Transverse colon (tissue), 4 donors: Measurements from ENCODE around the gene FAM131A. TPM values are rescaled to one million over a fixed set of nuclear protein-coding genes. Genes with fewer than 3 reads are reported as not detected.

Source experiments
- DNase-seq: peaks from one replicate; pipeline ENCODE4 v3.0.0-alpha.2; 2019
- H3K27ac ChIP-seq, 4 donors: fragments of 200-600 bp; sonication (generic); 2 replicates each; pipeline ENCODE4 v1.5.1; 2016 to 2018; ENCODE audit warnings: inconsistent platforms in 4 of 4
- H3K27me3 ChIP-seq: fragments of 200-600 bp; sonication (generic); 2 replicates; pipeline ENCODE4 v1.5.1; 2017; ENCODE audit warnings: inconsistent platforms
- H3K36me3 ChIP-seq, 4 donors: fragments of 200-600 bp; sonication (generic); 2 replicates each; pipeline ENCODE4 v1.5.1; 2017 to 2019; ENCODE audit warnings: inconsistent platforms in 4 of 4
- H3K4me1 ChIP-seq, 4 donors: fragments of 200-600 bp; sonication (generic); 2 replicates each; pipeline ENCODE4 v1.5.1; 2017 to 2020; ENCODE audit warnings: inconsistent platforms in 4 of 4
- H3K4me3 ChIP-seq, 4 donors: fragments of 200-600 bp; sonication (generic); 1 replicate in 1 of 4; 2 replicates in 3 of 4; pipeline versions ENCODE4 v1.5.1 to v1.6.1; 2017 to 2019; ENCODE audit warnings: inconsistent platforms in 4 of 4
- H3K9me3 ChIP-seq, 2 donors: fragments of 200-600 bp; sonication (generic); 2 replicates each; pipeline ENCODE4 v1.5.1; 2017 to 2019; ENCODE audit warnings: inconsistent platforms in 2 of 2
- CTCF ChIP-seq, 5 experiments: fragments of 200-600 bp in 3 of 5; fragments of 450-650 bp in 2 of 5; sonication (generic) in 3 of 5; IDR thresholded peaks; 1 replicate in 2 of 5; 2 replicates in 3 of 5; pipeline ENCODE4 v1.5.1; 2016 to 2017; ENCODE audit warnings: antibody characterized with exemption in 5 of 5, inconsistent platforms in 3 of 5, mild to moderate bottlenecking in 2 of 5, moderate library complexity in 1 of 5
- EP300 ChIP-seq: sonication (generic); formaldehyde crosslinking; IDR thresholded peaks from one replicate; pipeline ENCODE4 v1.6.1; 2017; ENCODE audit warnings: antibody characterized with exemption, low read depth
- POLR2A ChIP-seq: fragments of 450-650 bp; IDR thresholded peaks from one replicate; pipeline ENCODE4 v1.6.1; 2016; ENCODE audit warnings: antibody characterized with exemption, mild to moderate bottlenecking, moderate library complexity
- POLR2AphosphoS5 ChIP-seq, 3 donors: sonication (generic); formaldehyde crosslinking; IDR thresholded peaks; one replicate each; pipeline ENCODE4 v1.6.1; 2016; ENCODE audit warnings: antibody characterized with exemption in 3 of 3
- WGBS, 2 donors: methylation state at CpG; one replicate each; pipeline ENCODE4 v1.1.5; 2018; ENCODE audit warnings: low coverage in 1 of 2; 5-methylcytosine and 5-hydroxymethylcytosine counted together
- in situ Hi-C, 4 donors: fragments of 200-750 bp; cut with MboI; loops; one replicate each; pipeline versions ENCODE4 v1.15.0 to v1.15.1; 2017; ENCODE audit warnings: low sequenced_read_pairs in 3 of 4, low pct_ligation_motif_present in 1 of 4, low pct_unique_long_range_greater_than_20kb in 1 of 4
- intact Hi-C: fragments of 100-400 bp; cut with DNase I; formaldehyde crosslinking; loops from one replicate; pipeline ENCODE4 v1.15.1; 2023; ENCODE audit warnings: low total_unique reads
- total RNA-seq, 4 donors: library from RNA; depleted of rRNA; stranded (reverse); fragments of >200 nt; gene quantifications; one replicate each; pipeline ENCODE4 v1.1.0, GENCODE V29; 2016

The FAM131A gene
- total RNA-seq, 4 donors from 2014 or later, result 18.5 to 41.1 (median 28.8) TPM

GRCh38 chr3:184314700-184315542 is 22.5 kb upstream of the FAM131A start:
- WGBS, 2 donors, result 0% methylated on average over 6 of the region's 89 CpGs; no CpG with 5 or more reads in 1 of the 2 donors
- peaks cover 0 to 8% (median 0%) of the 10 kb centered on the region in 4 donors for H3K36me3 ChIP-seq
- peak overlapping the region; percentile 69 to 89 (median 74) for H3K4me3 ChIP-seq
- TF ChIP-seq CTCF (IDR thresholded peaks at IDR 0.05) (no peak), EP300 (peak; percentile 78), POLR2AphosphoS5 (IDR thresholded peaks at IDR 0.05) (peak; percentile 23 to 87 (median 77)), POLR2A (peak; percentile 67)
- no peaks in the 10 kb centered on the region for H3K27me3 ChIP-seq
- intact Hi-C loops (no loop called here), in situ Hi-C loops (no loop called here)
- no peaks in the 10 kb centered on the region for H3K9me3 ChIP-seq
- peaks cover 26 to 50% (median 41%) of the 10 kb centered on the region in 4 donors for H3K4me1 ChIP-seq
- peak overlapping the region; percentile 94 to 98 (median 96) for H3K27ac ChIP-seq
- DNase-seq, result peak; percentile 87

GRCh38 chr3:184315543-184315867 is 21.9 kb upstream of the FAM131A start:
- H3K27me3 ChIP-seq, result no peaks in the 10 kb centered on the region
- TF ChIP-seq EP300 (no peak), CTCF (IDR thresholded peaks at IDR 0.05) (no peak), POLR2A (no peak), POLR2AphosphoS5 (IDR thresholded peaks at IDR 0.05) (no peak)
- H3K36me3 ChIP-seq, result peaks cover 0 to 8% (median under 1%) of the 10 kb centered on the region in 4 donors
- peak overlapping the region; percentile 94 to 98 (median 96) for H3K27ac ChIP-seq
- H3K4me3 ChIP-seq, result peak overlapping the region; percentile 69 to 89 (median 74)
- H3K9me3 ChIP-seq, result no peaks in the 10 kb centered on the region
- intact Hi-C loops (no loop called here), in situ Hi-C loops (no loop called here)
- DNase-seq, result no peak
- WGBS, 2 donors, result 4% methylated on average over 6 of the region's 6 CpGs; no CpG with 5 or more reads in 1 of the 2 donors
- H3K4me1 ChIP-seq, result peaks cover 31 to 56% (median 46%) of the 10 kb centered on the region in 4 donors

- Histone ChIP-seq H3K27ac (peak overlapping the region; percentile 94 to 98 (median 96)), H3K9me3 (no peaks in the 10 kb centered on the region), H3K4me3 (peak overlapping the region; percentile 69 to 89 (median 74)), H3K27me3 (no peaks in the 10 kb centered on the region), H3K36me3 (peaks cover 0 to 13% (median 3%) of the 10 kb centered on the region in 4 donors), H3K4me1 (peaks cover 32 to 59% (median 49%) of the 10 kb centered on the region in 4 donors)
- no peak for TF ChIP-seq EP300
- no peak for TF ChIP-seq POLR2A
- TF ChIP-seq CTCF (IDR thresholded peaks at IDR 0.05), result no peak
- TF ChIP-seq POLR2AphosphoS5 (IDR thresholded peaks at IDR 0.05), result no peak
- WGBS, 2 donors, result 26% methylated on average over 16 of the region's 16 CpGs; no CpG with 5 or more reads in 1 of the 2 donors
- intact Hi-C loops (no loop called here), in situ Hi-C loops (no loop called here)
- DNase-seq, result no peak
These were observed 21.3 kb upstream of the FAM131A start for GRCh38 chr3:184315871-184316661.

GRCh38 chr3:184316792-184317191 is 20.6 kb upstream of the FAM131A start:
- no peak for TF ChIP-seq EP300
- no peak for TF ChIP-seq POLR2AphosphoS5 (IDR thresholded peaks at IDR 0.05)
- TF ChIP-seq POLR2A, result no peak
- no peak for TF ChIP-seq CTCF (IDR thresholded peaks at IDR 0.05)
- Histone ChIP-seq H3K4me3 (peak overlapping the region in 2 of 4 donors; percentile 70 to 78), H3K27me3 (no peaks in the 10 kb centered on the region), H3K27ac (peak overlapping the region; percentile 94 to 98 (median 96)), H3K36me3 (peaks cover 1 to 20% (median 9%) of the 10 kb centered on the region in 4 donors), H3K4me1 (peaks cover 32 to 59% (median 49%) of the 10 kb centered on the region in 4 donors), H3K9me3 (no peaks in the 10 kb centered on the region)
- intact Hi-C loops, result no loop called here
- in situ Hi-C loops, result no loop called here
- DNase-seq, result no peak
- 69% methylated on average over 7 of the region's 7 CpGs; no CpG with 5 or more reads in 1 of the 2 donors for WGBS, 2 donors
